ENCODE data around the gene APOO. TPM values are rescaled to one million over a fixed set of nuclear protein-coding genes. Genes with fewer than 3 reads are reported as not detected.
"Not testable (repeated sequence)": the region's sequence is repeated elsewhere in the genome, so short reads cannot be mapped to it uniquely, and the experiment has no call there.

APOO gene
- total RNA-seq, 6 donors from 2014 or later: 0.89 to 15.0 (median 12.0) TPM

DNA sequence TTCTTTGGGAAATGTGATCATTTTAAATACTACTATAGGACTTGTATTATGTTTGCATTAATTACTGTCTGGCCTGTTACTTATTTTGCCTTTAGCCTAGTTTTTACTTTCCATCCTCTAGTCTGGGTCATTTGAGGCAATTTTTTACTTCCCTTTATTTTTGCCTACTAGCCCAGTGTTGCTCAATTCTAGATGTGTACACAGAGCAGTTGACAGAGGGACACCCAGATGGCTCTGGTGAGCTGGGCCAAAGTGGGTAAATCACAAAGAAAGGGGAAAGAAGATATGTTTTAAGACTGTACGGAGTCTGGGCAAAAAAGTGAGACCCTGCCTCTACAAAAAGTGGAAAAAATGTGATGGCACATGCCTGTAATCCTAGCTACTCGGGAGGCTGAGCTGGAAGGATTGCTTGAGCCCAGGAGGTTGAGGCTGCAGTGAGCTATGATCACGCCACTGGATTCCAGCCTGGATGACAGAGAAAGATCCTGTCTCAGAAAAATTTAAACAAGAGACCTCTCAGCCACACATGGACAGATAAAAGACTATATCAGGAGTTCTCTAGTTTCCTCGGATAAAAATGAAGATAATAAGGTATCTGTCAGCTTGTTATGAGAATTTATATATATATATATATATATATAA lies 35.7 kb downstream of the APOO start:
- DNase-seq: peak in 1 of 2 donors; percentile 31
- Histone ChIP-seq H3K27me3 (no peaks in the 10 kb centered on the region), H3K4me3 (no peak overlapping the region), H3K36me3 (no peaks in the 10 kb centered on the region), H3K9me3 (no peaks in the 10 kb centered on the region), H3K4me1 (no peaks in the 10 kb centered on the region), H3K27ac (peak overlapping the region in 3 of 4 donors; percentile 30 to 58 (median 42))
- TF ChIP-seq, protein P1, sequence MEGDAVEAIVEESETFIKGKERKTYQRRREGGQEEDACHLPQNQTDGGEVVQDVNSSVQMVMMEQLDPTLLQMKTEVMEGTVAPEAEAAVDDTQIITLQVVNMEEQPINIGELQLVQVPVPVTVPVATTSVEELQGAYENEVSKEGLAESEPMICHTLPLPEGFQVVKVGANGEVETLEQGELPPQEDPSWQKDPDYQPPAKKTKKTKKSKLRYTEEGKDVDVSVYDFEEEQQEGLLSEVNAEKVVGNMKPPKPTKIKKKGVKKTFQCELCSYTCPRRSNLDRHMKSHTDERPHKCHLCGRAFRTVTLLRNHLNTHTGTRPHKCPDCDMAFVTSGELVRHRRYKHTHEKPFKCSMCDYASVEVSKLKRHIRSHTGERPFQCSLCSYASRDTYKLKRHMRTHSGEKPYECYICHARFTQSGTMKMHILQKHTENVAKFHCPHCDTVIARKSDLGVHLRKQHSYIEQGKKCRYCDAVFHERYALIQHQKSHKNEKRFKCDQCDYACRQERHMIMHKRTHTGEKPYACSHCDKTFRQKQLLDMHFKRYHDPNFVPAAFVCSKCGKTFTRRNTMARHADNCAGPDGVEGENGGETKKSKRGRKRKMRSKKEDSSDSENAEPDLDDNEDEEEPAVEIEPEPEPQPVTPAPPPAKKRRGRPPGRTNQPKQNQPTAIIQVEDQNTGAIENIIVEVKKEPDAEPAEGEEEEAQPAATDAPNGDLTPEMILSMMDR (IDR thresholded peaks at IDR 0.05): no peak
- peak in 1 of 4 donors; percentile 54 for TF ChIP-seq POLR2A (IDR thresholded peaks at IDR 0.05)
- peak; percentile 57 to 59 for ATAC-seq (ENCODE audit: low FRiP score in 2 of 2)
- WGBS, 2 donors: 70 to 72% methylated on average over 4 of the region's 4 CpGs

DNA sequence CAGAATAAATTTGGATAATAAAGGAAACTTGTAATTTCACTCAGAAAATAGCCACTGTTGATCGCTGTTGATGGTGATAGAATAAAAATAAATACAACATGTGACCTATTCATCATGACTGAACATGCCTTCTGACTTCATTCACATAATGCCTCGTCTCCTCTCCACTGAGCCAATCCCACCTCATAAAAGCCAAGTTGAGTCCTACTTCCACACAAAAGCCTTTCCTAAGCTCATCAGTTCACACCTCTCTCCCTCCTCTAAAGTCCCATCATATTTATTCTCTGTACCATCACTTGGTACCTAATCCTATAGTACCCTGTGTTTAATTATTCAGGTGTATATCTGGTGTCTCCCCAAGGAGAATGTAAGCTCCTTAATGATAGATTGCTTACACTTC lies 37.7 kb downstream of the APOO start:
- ATAC-seq (ENCODE audit: low FRiP score in 2 of 2): no peak
- DNase-seq: no peak

DNA sequence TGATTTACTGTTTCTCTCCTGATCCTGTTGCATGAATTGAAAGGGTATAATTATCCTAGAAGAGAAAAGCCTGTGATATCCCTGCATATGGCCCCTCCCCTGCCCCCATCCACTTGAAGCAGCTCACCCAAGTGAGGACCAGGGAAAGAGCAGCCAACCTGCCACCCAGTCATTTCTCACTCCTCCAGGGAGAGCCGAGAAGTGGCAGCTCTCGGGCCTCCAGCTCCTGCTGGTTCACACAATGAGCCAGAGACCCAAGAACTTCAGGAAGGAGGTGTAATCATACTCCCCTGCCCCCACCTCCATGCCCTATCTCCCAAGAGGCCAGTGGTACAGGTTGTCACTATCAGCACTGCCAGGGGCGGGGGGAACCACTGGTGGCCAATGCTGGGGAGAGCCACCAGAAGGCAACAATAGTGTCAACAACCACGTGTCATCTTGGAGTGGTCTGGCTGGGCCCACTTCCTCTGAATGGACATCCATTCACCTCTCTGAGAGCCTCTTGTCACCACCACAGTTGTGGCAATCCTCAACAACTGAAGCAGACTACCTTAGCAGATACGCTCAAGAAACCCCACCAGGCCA lies 42.9 kb downstream of the APOO start:
- Histone ChIP-seq H3K27ac (no peak overlapping the region), H3K36me3 (no peaks in the 10 kb centered on the region), H3K9me3 (no peaks in the 10 kb centered on the region), H3K27me3 (no peaks in the 10 kb centered on the region), H3K4me1 (no peaks in the 10 kb centered on the region), H3K4me3 (no peak overlapping the region)
- TF ChIP-seq EP300 (IDR thresholded peaks at IDR 0.05): no peak
- TF ChIP-seq POLR2AphosphoS5 (IDR thresholded peaks at IDR 0.05): no peak
- TF ChIP-seq POLR2A (IDR thresholded peaks at IDR 0.05): no peak
- TF ChIP-seq, protein P1 (IDR thresholded peaks at IDR 0.05): no peak
- no peak for ATAC-seq (ENCODE audit: low FRiP score in 2 of 2)
- DNase-seq: no peak
- WGBS, 2 donors: 89 to 100% methylated on average over 2 to 5 of the region's 5 CpGs

More for the DNA sequence above, 37.7 kb downstream of the APOO start:
- H3K4me1 ChIP-seq: no peaks in the 10 kb centered on the region
- no peak overlapping the region for H3K27ac ChIP-seq
- TF ChIP-seq EP300 (IDR thresholded peaks at IDR 0.05) (no peak), POLR2A (IDR thresholded peaks at IDR 0.05) (no peak), POLR2AphosphoS5 (IDR thresholded peaks at IDR 0.05) (no peak)
- TF ChIP-seq, protein P1 (IDR thresholded peaks at IDR 0.05): no peak
- H3K27me3 ChIP-seq: no peaks in the 10 kb centered on the region
- H3K4me3 ChIP-seq: no peak overlapping the region
- H3K9me3 ChIP-seq: no peaks in the 10 kb centered on the region
- 61 to 93% methylated on average over 2 of the region's 2 CpGs for WGBS, 2 donors
- no peaks in the 10 kb centered on the region for H3K36me3 ChIP-seq

DNA sequence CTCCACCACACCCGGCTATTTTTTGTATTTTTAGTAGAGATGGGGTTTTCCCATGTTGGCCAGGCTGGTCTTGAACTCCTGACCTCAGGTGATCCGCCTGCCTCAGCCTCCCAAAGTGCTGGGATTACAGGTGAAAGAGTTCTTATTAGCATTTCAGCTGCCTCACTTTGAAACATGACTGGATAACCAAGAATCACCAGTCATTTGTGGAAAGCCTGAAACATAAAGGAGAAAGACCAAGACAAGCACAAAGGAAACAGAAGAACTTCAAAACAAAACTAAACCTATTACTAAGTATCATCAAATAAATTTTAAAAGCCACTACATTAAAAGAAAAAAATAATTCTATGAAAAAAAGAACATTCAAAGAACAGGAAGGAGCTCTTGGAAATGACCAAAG lies 45.8 kb downstream of the APOO start:
- not testable (repeated sequence) for H3K27me3 ChIP-seq; H3K9me3 ChIP-seq; H3K4me1 ChIP-seq; DNase-seq; H3K4me3 ChIP-seq; ATAC-seq (ENCODE audit: low FRiP score in 2 of 2); H3K27ac ChIP-seq; H3K36me3 ChIP-seq
- WGBS, 2 donors: 71 to 90% methylated on average over 2 of the region's 2 CpGs

DNA sequence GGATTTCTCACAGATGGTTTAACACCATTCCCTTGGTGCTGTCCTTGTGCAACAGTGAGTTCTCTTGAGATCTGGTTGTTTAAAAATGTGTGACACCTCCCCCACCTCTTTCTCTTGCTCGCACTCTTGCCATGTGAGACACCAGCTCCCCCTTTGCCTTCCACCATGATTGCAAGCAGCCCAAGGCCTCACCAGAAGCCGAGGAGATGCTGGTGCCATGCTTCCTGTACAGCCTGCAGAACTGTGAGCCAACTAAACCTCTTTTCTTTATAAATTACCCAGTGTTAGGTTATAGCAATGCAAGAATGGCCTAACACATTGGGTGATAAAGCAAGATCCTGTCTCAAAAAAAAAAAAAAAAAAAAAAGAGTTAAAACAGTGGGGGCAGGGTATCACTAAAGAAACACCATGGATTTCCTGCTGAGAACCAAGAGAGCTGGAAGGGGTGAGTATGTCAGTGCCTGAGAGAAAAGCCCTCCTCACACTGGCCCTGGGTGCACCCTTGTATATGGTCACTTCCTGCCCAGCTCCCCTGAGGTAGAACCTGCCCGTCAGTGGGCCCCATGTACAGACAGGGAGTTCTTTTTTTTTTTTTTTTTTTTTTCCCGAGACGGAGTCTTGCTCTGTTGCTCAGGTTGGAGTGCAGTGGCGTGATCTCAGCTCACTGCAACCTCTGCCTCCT lies 46.4 kb downstream of the APOO start:
- no peak overlapping the region for H3K27ac ChIP-seq
- H3K27me3 ChIP-seq: no peaks in the 10 kb centered on the region
- 82 to 96% methylated on average over 6 of the region's 6 CpGs for WGBS, 2 donors
- TF ChIP-seq POLR2AphosphoS5 (IDR thresholded peaks at IDR 0.05) (no peak), EP300 (IDR thresholded peaks at IDR 0.05) (no peak), POLR2A (IDR thresholded peaks at IDR 0.05) (no peak)
- TF ChIP-seq, protein P1 (IDR thresholded peaks at IDR 0.05): no peak
- no peaks in the 10 kb centered on the region for H3K9me3 ChIP-seq
- no peaks in the 10 kb centered on the region for H3K36me3 ChIP-seq
- no peak overlapping the region for H3K4me3 ChIP-seq
- DNase-seq: no peak
- no peak for ATAC-seq (ENCODE audit: low FRiP score in 2 of 2)
- no peaks in the 10 kb centered on the region for H3K4me1 ChIP-seq

DNA sequence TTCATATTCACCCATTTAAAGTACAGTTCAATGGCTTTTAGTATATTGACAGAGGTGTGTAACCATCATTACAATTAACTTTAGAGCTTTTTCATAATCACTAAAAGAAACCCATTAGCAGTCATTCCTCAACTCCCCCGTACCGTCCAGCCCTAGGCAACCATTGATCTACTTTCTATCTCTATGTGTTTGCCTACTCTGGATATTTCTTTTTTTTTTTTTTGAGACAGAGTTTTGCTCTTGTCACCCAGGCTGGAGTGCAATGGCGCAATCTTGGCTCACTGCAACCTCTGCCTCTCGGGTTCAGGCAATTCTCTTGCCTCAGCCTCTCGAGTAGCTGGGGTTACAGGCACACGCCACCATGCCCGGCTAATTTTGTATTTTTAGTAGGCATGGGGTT lies 48.5 kb downstream of the APOO start:
- not testable (repeated sequence) for H3K36me3 ChIP-seq; H3K4me1 ChIP-seq; DNase-seq; H3K27me3 ChIP-seq; H3K4me3 ChIP-seq; H3K9me3 ChIP-seq; ATAC-seq (ENCODE audit: low FRiP score in 2 of 2); H3K27ac ChIP-seq
- 78 to 84% methylated on average over 7 of the region's 7 CpGs for WGBS, 2 donors

All from upper lobe of left lung (tissue), 6 donors.